SJCRH30 (cell line): ENCODE data around the gene NUMA1. TPM values are rescaled to one million over a fixed set of nuclear protein-coding genes. Genes with fewer than 3 reads are reported as not detected.

Source experiments
- DNase-seq, 2 experiments: peaks; one replicate each; pipeline ENCODE4 v3.0.0-alpha.2; 2015 to 2020
- H3K27ac ChIP-seq: fragments of 250-450 bp; sonication (Bioruptor Pico); 2 replicates; pipeline ENCODE4 v1.5.1; 2020; ENCODE audit warnings: mild to moderate bottlenecking, moderate library complexity
- H3K27me3 ChIP-seq: fragments of 250-450 bp; sonication (Bioruptor Pico); 2 replicates; pipeline ENCODE4 v1.5.1; 2020; ENCODE audit warnings: mild to moderate bottlenecking, moderate library complexity
- H3K36me3 ChIP-seq: fragments of 250-450 bp; sonication (Bioruptor Pico); 2 replicates; pipeline ENCODE4 v1.5.1; 2020; ENCODE audit warnings: mild to moderate bottlenecking, moderate library complexity
- H3K4me1 ChIP-seq: fragments of 250-450 bp; sonication (Bioruptor Pico); 2 replicates; pipeline ENCODE4 v1.5.1; 2020; ENCODE audit warnings: mild to moderate bottlenecking, moderate library complexity
- H3K4me3 ChIP-seq: fragments of 250-450 bp; sonication (Bioruptor Pico); 2 replicates; pipeline ENCODE4 v1.5.1; 2020; ENCODE audit warnings: mild to moderate bottlenecking, moderate library complexity
- H3K9me3 ChIP-seq: fragments of 250-450 bp; sonication (Bioruptor Pico); replicated peaks from 2 replicates; pipeline ENCODE4 v1.5.1; 2020; ENCODE audit warnings: mild to moderate bottlenecking, moderate library complexity
- total RNA-seq: library from RNA; depleted of rRNA; stranded (reverse); fragments of >200 nt; shearing (Covaris generic); gene quantifications from 2 replicates; pipeline ENCODE4 v1.2.3, GENCODE V29; 2014

NUMA1 gene
- total RNA-seq, 1 experiment from 2014 or later: 162 TPM

DNA sequence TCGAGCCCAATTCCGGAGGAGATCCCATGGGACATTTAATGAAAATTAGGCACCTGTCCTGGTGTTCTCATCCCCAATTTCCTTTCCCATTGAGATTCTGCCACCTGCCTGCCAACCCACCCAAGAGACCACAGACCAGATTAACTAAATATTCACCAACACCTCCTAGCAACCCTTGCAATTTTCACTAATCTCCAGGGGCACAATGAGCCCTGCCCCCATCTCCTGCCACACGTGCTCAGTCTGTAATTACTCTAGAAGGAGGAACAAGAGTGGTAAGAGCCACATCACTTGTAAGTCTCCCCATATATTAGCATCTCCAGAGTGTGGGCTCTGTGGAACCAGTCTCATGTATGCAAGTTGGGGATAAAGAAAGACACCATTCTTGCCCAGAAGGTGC is 43.7 kb downstream of the NUMA1 start:
- Histone ChIP-seq H3K27me3 (no peaks in the 10 kb centered on the region), H3K4me1 (peaks cover 27% of the 10 kb centered on the region), H3K36me3 (peaks cover 22% of the 10 kb centered on the region), H3K27ac (no peak overlapping the region), H3K4me3 (no peak overlapping the region), H3K9me3 (no peaks in the 10 kb centered on the region)
- DNase-seq: no peak

DNA sequence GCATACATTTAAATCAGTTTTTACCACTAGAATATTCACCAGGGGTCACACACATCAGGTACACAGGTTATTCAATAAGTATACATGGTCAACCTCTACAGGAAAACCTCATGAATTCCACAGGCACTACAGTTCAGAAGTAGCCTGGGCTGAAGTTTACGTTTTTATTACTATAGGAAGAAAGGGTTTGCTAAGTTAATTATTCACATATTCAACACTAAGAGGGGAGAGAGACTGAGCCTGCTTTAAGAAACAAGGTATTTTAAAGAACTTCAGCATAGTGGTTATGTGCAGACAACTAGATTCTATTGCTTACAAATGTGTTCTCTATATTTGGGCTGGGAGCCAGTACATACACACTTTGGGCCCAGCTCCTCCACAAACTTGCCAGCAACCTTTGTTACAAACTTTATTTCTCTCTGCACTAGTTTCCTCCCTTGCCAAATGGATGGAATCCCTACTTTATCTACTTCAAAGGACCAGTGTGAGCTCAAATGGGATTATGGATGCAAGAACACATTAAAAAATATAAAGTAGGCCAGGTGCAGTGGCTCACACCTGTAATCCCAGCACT is 49.8 kb downstream of the NUMA1 start:
- Histone ChIP-seq H3K4me1 (no peaks in the 10 kb centered on the region), H3K27me3 (no peaks in the 10 kb centered on the region), H3K36me3 (peaks cover 50% of the 10 kb centered on the region), H3K27ac (no peak overlapping the region), H3K4me3 (no peak overlapping the region), H3K9me3 (no peaks in the 10 kb centered on the region)
- DNase-seq: no peak

- Histone ChIP-seq H3K27ac (no peak overlapping the region), H3K36me3 (peaks cover 64% of the 10 kb centered on the region), H3K9me3 (no peaks in the 10 kb centered on the region), H3K27me3 (no peaks in the 10 kb centered on the region), H3K4me1 (no peaks in the 10 kb centered on the region), H3K4me3 (no peak overlapping the region)
- no peak for DNase-seq
These were observed 54.3 kb downstream of the NUMA1 start for GRCh38 chr11:72026090-72026489.

DNA sequence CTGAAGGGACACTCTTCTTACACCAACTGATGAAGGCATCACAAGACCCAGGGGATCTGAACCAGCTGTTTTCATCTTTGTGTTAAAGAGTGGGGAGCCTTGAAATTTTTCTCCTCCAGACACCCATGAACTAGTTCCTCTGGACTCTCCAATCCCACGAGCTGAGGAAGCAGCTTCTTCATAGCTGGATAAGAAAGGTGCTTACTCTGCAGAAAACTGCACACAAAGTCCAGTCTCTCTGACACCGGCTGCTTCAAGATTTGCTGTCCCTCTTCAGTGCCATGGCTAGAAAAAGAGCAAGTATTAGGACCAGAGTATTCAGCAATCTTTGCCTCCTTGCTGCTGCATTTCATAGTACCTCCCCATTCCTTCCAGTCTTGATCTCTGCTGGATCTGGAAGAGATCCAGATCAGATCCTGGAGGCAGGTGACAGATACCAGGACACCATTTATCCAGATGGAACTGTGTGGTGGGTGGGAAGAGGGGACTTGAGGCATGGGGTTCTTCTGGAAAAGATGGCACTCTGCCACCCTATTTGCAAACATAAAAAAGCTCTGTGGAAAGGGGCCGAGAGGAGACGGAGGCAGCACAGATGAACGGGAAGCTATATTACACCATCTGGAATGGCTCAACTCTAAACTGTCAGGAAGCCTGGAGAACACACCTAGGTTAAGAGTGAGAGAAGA is 56.1 kb downstream of the NUMA1 start:
- Histone ChIP-seq H3K4me3 (no peak overlapping the region), H3K36me3 (peaks cover 77% of the 10 kb centered on the region)
- no peak for DNase-seq

GRCh38 chr11:72023335-72023734 is 57.0 kb downstream of the NUMA1 start:
- peaks cover 79% of the 10 kb centered on the region for H3K36me3 ChIP-seq
- DNase-seq: no peak
- H3K27ac ChIP-seq: no peak overlapping the region
- no peaks in the 10 kb centered on the region for H3K9me3 ChIP-seq
- no peak overlapping the region for H3K4me3 ChIP-seq
- no peaks in the 10 kb centered on the region for H3K4me1 ChIP-seq
- H3K27me3 ChIP-seq: no peaks in the 10 kb centered on the region

More for the DNA sequence above, 56.1 kb downstream of the NUMA1 start:
- H3K27me3 ChIP-seq: no peaks in the 10 kb centered on the region
- H3K9me3 ChIP-seq: no peaks in the 10 kb centered on the region
- H3K27ac ChIP-seq: no peak overlapping the region
- no peaks in the 10 kb centered on the region for H3K4me1 ChIP-seq

GRCh38 chr11:72018171-72018570 is 62.2 kb downstream of the NUMA1 start:
- Histone ChIP-seq H3K4me3 (no peak overlapping the region), H3K27ac (no peak overlapping the region), H3K27me3 (no peaks in the 10 kb centered on the region), H3K4me1 (no peaks in the 10 kb centered on the region), H3K36me3 (peaks cover 82% of the 10 kb centered on the region), H3K9me3 (no peaks in the 10 kb centered on the region)
- DNase-seq: no peak

DNA sequence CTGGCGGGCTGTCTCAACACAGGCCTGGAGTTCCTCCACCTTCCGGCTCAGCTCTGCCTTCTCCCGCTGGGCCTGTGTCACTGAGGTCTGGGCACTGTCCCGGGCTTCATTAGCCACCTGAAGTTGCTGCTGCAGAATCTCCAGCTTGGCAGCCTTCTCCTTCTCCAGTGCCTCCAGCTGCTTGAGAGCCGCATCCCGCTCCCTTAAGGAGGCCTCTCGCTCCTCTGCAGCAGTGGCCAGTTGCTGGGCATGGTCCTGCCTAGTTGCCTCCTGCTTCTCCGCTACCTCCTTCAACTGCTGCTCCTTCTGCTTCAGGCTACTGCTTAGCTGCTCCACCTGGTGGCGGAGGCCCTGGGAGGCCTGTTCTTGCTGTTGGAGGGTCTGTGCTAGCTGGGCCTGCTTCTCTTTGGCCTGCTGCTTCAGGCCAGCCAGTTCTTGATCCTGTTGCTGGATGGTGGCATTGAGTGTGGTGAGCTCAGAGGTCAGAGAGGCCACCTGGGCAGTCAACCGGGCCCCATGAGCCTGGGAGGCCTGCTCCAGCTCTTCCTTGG is 64.8 kb downstream of the NUMA1 start:
- Histone ChIP-seq H3K4me1 (no peaks in the 10 kb centered on the region), H3K27ac (no peak overlapping the region), H3K9me3 (no peaks in the 10 kb centered on the region), H3K4me3 (no peak overlapping the region), H3K27me3 (no peaks in the 10 kb centered on the region), H3K36me3 (peaks cover 68% of the 10 kb centered on the region)
- no peak for DNase-seq

GRCh38 chr11:72014761-72015320 is 65.5 kb downstream of the NUMA1 start:
- H3K9me3 ChIP-seq: no peaks in the 10 kb centered on the region
- no peak for DNase-seq
- H3K36me3 ChIP-seq: peaks cover 67% of the 10 kb centered on the region
- H3K4me1 ChIP-seq: no peaks in the 10 kb centered on the region
- H3K27me3 ChIP-seq: no peaks in the 10 kb centered on the region
- H3K4me3 ChIP-seq: no peak overlapping the region
- H3K27ac ChIP-seq: no peak overlapping the region

DNA sequence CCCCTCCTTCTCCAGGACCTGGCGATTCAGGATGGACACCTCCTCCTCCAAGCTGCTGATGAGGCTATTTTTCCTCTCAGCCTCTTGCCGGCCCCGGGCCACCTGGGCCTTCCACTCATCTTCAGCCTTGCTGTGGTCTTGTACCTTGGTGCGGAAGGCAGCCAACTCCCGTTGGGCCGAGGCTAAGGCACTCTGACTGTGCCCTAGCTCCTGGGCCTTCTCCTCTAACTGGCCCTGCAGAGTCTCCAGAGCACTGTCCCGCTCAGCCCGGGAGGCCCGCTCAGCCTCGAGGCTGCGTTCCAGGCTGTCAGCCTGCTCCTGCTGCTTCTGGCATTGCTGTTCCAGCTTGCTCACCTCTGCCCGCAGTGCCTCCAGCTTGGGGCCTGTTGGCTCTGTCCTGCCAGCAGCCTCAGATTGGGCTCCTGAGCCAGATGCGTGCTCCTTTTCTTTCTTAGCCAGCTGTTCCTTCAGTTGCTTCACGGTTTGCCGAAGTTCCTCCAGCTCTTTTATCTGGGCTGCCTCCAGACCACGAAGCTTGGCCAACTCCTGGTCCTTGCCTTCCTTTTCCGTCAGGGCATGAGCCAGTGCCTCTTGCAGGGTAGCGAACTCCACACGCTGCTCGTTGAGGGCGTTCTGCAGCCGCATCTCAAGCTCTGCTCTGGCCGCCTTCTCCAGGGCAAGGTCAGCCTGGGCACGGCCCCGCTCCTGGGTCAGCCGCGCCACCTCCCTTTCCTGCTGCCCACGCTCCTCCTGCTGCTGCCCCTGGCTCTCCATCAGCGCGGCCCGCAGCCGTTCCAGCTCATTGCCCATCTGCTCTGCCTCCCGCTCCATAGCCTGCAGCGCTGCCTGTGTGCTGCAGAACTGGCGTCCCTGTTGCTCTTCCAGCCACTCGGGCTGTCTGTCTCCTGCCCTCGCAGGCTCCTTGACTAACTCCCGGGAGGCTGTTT is 66.3 kb downstream of the NUMA1 start:
- H3K4me3 ChIP-seq: no peak overlapping the region
- H3K27me3 ChIP-seq: no peaks in the 10 kb centered on the region
- DNase-seq: no peak
- peaks cover 60% of the 10 kb centered on the region for H3K36me3 ChIP-seq
- H3K27ac ChIP-seq: no peak overlapping the region
- no peaks in the 10 kb centered on the region for H3K9me3 ChIP-seq
- H3K4me1 ChIP-seq: no peaks in the 10 kb centered on the region

- H3K27ac ChIP-seq: no peak overlapping the region
- DNase-seq: no peak
These were observed 67.2 kb downstream of the NUMA1 start for GRCh38 chr11:72012897-72013721.

GRCh38 chr11:72012091-72012630 is 68.2 kb downstream of the NUMA1 start:
- no peak for DNase-seq
- H3K9me3 ChIP-seq: no peaks in the 10 kb centered on the region
- no peak overlapping the region for H3K4me3 ChIP-seq
- H3K27ac ChIP-seq: no peak overlapping the region
- no peaks in the 10 kb centered on the region for H3K27me3 ChIP-seq
- no peaks in the 10 kb centered on the region for H3K4me1 ChIP-seq
- H3K36me3 ChIP-seq: peaks cover 55% of the 10 kb centered on the region

More at GRCh38 chr11:72012897-72013721, 67.2 kb downstream of the NUMA1 start:
- Histone ChIP-seq H3K4me1 (no peaks in the 10 kb centered on the region), H3K9me3 (no peaks in the 10 kb centered on the region), H3K4me3 (no peak overlapping the region), H3K27me3 (no peaks in the 10 kb centered on the region), H3K36me3 (peaks cover 58% of the 10 kb centered on the region)

GRCh38 chr11:72010529-72011233 is 69.7 kb downstream of the NUMA1 start:
- H3K27me3 ChIP-seq: no peaks in the 10 kb centered on the region
- no peaks in the 10 kb centered on the region for H3K4me1 ChIP-seq
- H3K36me3 ChIP-seq: peaks cover 56% of the 10 kb centered on the region
- H3K4me3 ChIP-seq: no peak overlapping the region
- H3K27ac ChIP-seq: no peak overlapping the region
- no peaks in the 10 kb centered on the region for H3K9me3 ChIP-seq
- no peak for DNase-seq

DNA sequence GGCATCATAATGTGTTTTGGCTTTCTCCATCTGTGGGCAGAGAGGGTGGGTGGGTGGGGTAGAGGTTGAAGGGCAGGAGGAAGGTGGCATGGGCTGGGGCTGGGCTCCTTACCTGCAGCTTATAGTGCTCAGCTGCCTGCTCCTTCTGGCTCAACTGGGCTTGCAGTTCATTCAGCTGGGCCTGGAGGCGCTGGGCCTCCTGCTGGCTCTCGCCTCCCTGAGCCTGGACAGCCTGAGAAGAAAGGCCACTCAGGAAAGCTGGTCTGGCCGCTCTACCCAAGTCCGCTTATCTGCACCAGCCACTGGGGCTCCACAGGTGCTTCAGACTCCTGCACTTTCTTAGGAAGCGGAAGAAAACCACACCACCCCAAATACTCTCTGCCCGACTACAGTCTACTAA is 71.2 kb downstream of the NUMA1 start:
- peaks cover 58% of the 10 kb centered on the region for H3K36me3 ChIP-seq

More for the DNA sequence above, 71.2 kb downstream of the NUMA1 start:
- DNase-seq: no peak
- Histone ChIP-seq H3K27me3 (no peaks in the 10 kb centered on the region), H3K27ac (no peak overlapping the region), H3K4me3 (no peak overlapping the region), H3K9me3 (no peaks in the 10 kb centered on the region), H3K4me1 (no peaks in the 10 kb centered on the region)
